Stimulated activated CD8-positive, alpha-beta memory T cell treated with anti-CD3 and anti-CD28 coated beads, Interleukin-15, amount 100 ng/mL, for 24 hours (primary cell): ENCODE data around the gene TMPRSS11E.
"Not testable (repeated sequence)": the region's sequence is repeated elsewhere in the genome, so short reads cannot be mapped to it uniquely, and the experiment has no call there.

ENCODE experiments used
- DNase-seq: peaks from one replicate; pipeline ENCODE4 v3.0.0-alpha.2; 2020; ENCODE audit warnings: low read depth

TMPRSS11E gene

GRCh38 chr4:68462691-68463090 is 15.4 kb downstream of the TMPRSS11E start:
- DNase-seq: no peak

- DNase-seq: no peak
Measured at GRCh38 chr4:68463796-68464195, 16.5 kb downstream of the TMPRSS11E start.

GRCh38 chr4:68465058-68465457 is 17.8 kb downstream of the TMPRSS11E start:
- DNase-seq: no peak

- DNase-seq: no peak
Measured at GRCh38 chr4:68466185-68466584, 18.9 kb downstream of the TMPRSS11E start.

- DNase-seq: no peak
Measured at GRCh38 chr4:68466751-68467150, 19.5 kb downstream of the TMPRSS11E start.

GRCh38 chr4:68469482-68469881 is 22.2 kb downstream of the TMPRSS11E start:
- no peak for DNase-seq

- DNase-seq: no peak
Measured at GRCh38 chr4:68476191-68476590, 28.9 kb downstream of the TMPRSS11E start.

- no peak for DNase-seq
Measured at GRCh38 chr4:68489338-68489737, 42.1 kb downstream of the TMPRSS11E start.

- DNase-seq: no peak
Measured at GRCh38 chr4:68490826-68491457, 43.7 kb downstream of the TMPRSS11E start.

GRCh38 chr4:68494688-68495087 is 47.4 kb downstream of the TMPRSS11E start:
- DNase-seq: no peak

- DNase-seq: no peak
Measured at GRCh38 chr4:68498413-68499007, 51.2 kb downstream of the TMPRSS11E start.

- DNase-seq: no peak
Measured at GRCh38 chr4:68499021-68499420, 51.8 kb downstream of the TMPRSS11E start.

- DNase-seq: not testable (repeated sequence)
Measured at GRCh38 chr4:68503462-68503861, 56.2 kb downstream of the TMPRSS11E start.

- not testable (repeated sequence) for DNase-seq
Measured at GRCh38 chr4:68504836-68505235, 57.6 kb downstream of the TMPRSS11E start.

GRCh38 chr4:68505452-68505851 is 58.2 kb downstream of the TMPRSS11E start:
- not testable (repeated sequence) for DNase-seq

GRCh38 chr4:68518889-68519288 is 71.6 kb downstream of the TMPRSS11E start:
- DNase-seq: no peak

GRCh38 chr4:68520985-68521384 is 73.7 kb downstream of the TMPRSS11E start:
- no peak for DNase-seq

- not testable (repeated sequence) for DNase-seq
Measured at GRCh38 chr4:68522232-68522631, 75.0 kb downstream of the TMPRSS11E start.

- DNase-seq: no peak
Measured at GRCh38 chr4:68535974-68536373, 88.7 kb downstream of the TMPRSS11E start.

- DNase-seq: no peak
Measured at GRCh38 chr4:68536375-68536774, 89.1 kb downstream of the TMPRSS11E start.

GRCh38 chr4:68542742-68543141 is 95.5 kb downstream of the TMPRSS11E start:
- not testable (repeated sequence) for DNase-seq
